Fibroblast of lung (primary cell): ENCODE measurements around the gene SRPX2. TPM values are rescaled to one million over a fixed set of nuclear protein-coding genes. Genes with fewer than 3 reads are reported as not detected.

Experiments
- DNase-seq, 2 donors: peaks; one replicate each; pipeline versions ENCODE4 v3.0.0 to v3.0.0-alpha.2; 2010; ENCODE audit warnings: low read depth in 2 of 2
- H2AFZ ChIP-seq: 2 replicates; pipeline ENCODE4 v1.5.1; 2012; ENCODE audit warnings: low read length, control low read depth, inconsistent platforms
- H3K27ac ChIP-seq: 2 replicates; pipeline ENCODE4 v1.5.1; 2011; ENCODE audit warnings: low read length, control low read depth; ENCODE audit not compliant: insufficient read depth
- H3K27me3 ChIP-seq: 2 replicates; pipeline ENCODE4 v1.5.1; 2011; ENCODE audit warnings: mild to moderate bottlenecking, low read length; ENCODE audit not compliant: control insufficient read depth, insufficient read depth
- H3K36me3 ChIP-seq: 2 replicates; pipeline ENCODE4 v1.5.1; 2011; ENCODE audit warnings: low read length; ENCODE audit not compliant: control insufficient read depth, insufficient read depth
- H3K4me1 ChIP-seq: 2 replicates; pipeline ENCODE4 v1.5.1; 2011; ENCODE audit warnings: low read length; ENCODE audit not compliant: control insufficient read depth, insufficient read depth; ENCODE audit errors: extremely low read depth
- H3K4me2 ChIP-seq: 2 replicates; pipeline ENCODE4 v1.5.1; 2011; ENCODE audit warnings: low read length, control low read depth; ENCODE audit not compliant: insufficient read depth; ENCODE audit errors: extremely low read depth
- H3K4me3 ChIP-seq, 4 experiments: fragments of 200-600 bp in 1 of 4; sonication (generic) in 1 of 4; replicated peaks in 1 of 4; 2 replicates each; pipeline ENCODE4 v1.5.1; 2011 to 2016; ENCODE audit warnings: low read length in 4 of 4, low read depth in 3 of 4, mild to moderate bottlenecking in 3 of 4, control low read depth in 2 of 4, inconsistent platforms in 1 of 4, mixed read lengths in 1 of 4; ENCODE audit not compliant: insufficient read depth in 1 of 4; ENCODE audit errors: control extremely low read depth in 1 of 4
- H3K79me2 ChIP-seq: 2 replicates; pipeline ENCODE4 v1.5.1; 2012; ENCODE audit warnings: mild to moderate bottlenecking, low read length, inconsistent platforms; ENCODE audit not compliant: control insufficient read depth, insufficient read depth
- H3K9ac ChIP-seq: 2 replicates; pipeline ENCODE4 v1.5.1; 2011; ENCODE audit warnings: mild to moderate bottlenecking, low read length, control low read depth; ENCODE audit not compliant: insufficient read depth
- H3K9me3 ChIP-seq: 2 replicates; pipeline ENCODE4 v1.5.1; 2012; ENCODE audit warnings: low read depth, low read length; ENCODE audit not compliant: control insufficient read depth, insufficient read depth
- H4K20me1 ChIP-seq: 2 replicates; pipeline ENCODE4 v1.5.1; 2011; ENCODE audit warnings: low read length; ENCODE audit not compliant: control insufficient read depth, insufficient read depth; ENCODE audit errors: extremely low read depth
- EZH2 ChIP-seq: IDR thresholded peaks from 2 replicates; pipeline ENCODE4 v1.5.1; 2012; ENCODE audit warnings: low read length, control low read depth, mild to moderate bottlenecking; ENCODE audit errors: missing control alignments
- polyA plus RNA-seq, 2 donors: library from polyadenylated mRNA; depleted of rRNA in 1 of 2; stranded (reverse) in 1 of 2; unstranded in 1 of 2; fragments of >200 nt; gene quantifications; 2 replicates each; pipeline ENCODE4 v1.2.1, GENCODE V29; 2011 to 2012; ENCODE audit warnings: missing spikeins in 1 of 2
- total RNA-seq: library from RNA; depleted of rRNA; stranded (reverse); fragments of >200 nt; gene quantifications from 2 replicates; pipeline ENCODE4 v1.2.1, GENCODE V29; 2014
- TF ChIP-seq, protein P1 (sequence below), 2 donors: IDR thresholded peaks in 1 of 2; conservative IDR thresholded peaks in 1 of 2; 1 replicate in 1 of 2; 2 replicates in 1 of 2; pipeline ENCODE4 v1.5.1; 2011 to 2012; ENCODE audit warnings: low read length in 2 of 2, control low read depth in 1 of 2, inconsistent platforms in 1 of 2, low read depth in 1 of 2, mild to moderate bottlenecking in 1 of 2

The SRPX2 gene
- total and polyA plus RNA-seq, 2 donors (not counting 1 experiment from before 2014, with no cell fraction given), result 18.2 to 77.6 TPM

DNA sequence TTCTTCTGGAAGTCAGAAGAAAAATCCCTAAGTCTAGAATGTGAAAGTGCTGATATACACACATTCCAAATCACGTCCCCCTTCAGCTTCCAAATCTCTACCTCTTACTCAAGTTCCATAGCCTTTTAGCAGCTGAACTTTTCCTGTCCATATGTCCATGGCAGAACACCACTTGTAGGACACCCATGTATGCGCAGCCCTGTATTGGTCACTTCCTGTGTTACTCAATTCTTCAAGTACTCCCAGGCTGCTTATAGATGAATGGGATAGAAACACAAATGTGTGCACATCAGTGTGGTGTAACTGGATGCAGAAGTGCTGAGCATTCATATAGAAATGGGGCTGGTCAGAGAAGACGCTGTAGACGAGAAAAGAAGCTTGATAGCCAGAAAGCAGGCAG lies 18.8 kb downstream of the SRPX2 start:
- H2AFZ ChIP-seq, result no peak overlapping the region
- no peaks in the 10 kb centered on the region for H3K9me3 ChIP-seq
- no peak overlapping the region for H3K4me3 ChIP-seq
- TF ChIP-seq, protein P1, sequence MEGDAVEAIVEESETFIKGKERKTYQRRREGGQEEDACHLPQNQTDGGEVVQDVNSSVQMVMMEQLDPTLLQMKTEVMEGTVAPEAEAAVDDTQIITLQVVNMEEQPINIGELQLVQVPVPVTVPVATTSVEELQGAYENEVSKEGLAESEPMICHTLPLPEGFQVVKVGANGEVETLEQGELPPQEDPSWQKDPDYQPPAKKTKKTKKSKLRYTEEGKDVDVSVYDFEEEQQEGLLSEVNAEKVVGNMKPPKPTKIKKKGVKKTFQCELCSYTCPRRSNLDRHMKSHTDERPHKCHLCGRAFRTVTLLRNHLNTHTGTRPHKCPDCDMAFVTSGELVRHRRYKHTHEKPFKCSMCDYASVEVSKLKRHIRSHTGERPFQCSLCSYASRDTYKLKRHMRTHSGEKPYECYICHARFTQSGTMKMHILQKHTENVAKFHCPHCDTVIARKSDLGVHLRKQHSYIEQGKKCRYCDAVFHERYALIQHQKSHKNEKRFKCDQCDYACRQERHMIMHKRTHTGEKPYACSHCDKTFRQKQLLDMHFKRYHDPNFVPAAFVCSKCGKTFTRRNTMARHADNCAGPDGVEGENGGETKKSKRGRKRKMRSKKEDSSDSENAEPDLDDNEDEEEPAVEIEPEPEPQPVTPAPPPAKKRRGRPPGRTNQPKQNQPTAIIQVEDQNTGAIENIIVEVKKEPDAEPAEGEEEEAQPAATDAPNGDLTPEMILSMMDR (conservative IDR thresholded peaks at IDR 0.05 in 1 of 2, IDR thresholded peaks at IDR 0.05 in 1 of 2; ENCODE audit: low read depth in 1 of 2, low read length in 2 of 2), result no peak
- TF ChIP-seq EZH2, result no peak
- peak; percentile 12 to 53 for DNase-seq
- no peaks in the 10 kb centered on the region for H3K27me3 ChIP-seq
- no peak overlapping the region for H3K9ac ChIP-seq
- no peak overlapping the region for H3K27ac ChIP-seq
- no peaks in the 10 kb centered on the region for H3K79me2 ChIP-seq
- no peaks in the 10 kb centered on the region for H4K20me1 ChIP-seq
- peaks cover 1% of the 10 kb centered on the region for H3K36me3 ChIP-seq
- H3K4me1 ChIP-seq, result peaks cover 4% of the 10 kb centered on the region
- no peak overlapping the region for H3K4me2 ChIP-seq

DNA sequence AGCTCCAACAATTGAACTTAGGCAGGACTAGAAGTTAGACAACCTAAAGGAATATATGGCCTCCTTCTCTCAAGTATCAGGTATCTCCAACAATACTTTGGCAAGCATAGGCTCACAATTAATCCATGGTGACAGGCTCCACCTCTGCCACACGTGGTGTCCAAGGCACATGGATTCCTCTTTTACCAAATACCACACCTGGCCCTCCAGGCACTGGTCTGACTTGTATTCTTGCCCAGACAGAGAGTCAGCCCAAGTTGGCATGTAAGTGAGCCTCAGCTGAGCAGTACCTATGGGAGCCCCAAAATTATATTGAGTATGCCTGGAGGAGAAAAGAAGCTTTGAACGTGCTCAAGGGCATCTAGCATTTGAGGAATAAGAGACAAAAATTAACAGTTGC lies 19.6 kb downstream of the SRPX2 start:
- H3K4me3 ChIP-seq, result no peak overlapping the region
- no peak overlapping the region for H3K4me2 ChIP-seq
- H4K20me1 ChIP-seq, result no peaks in the 10 kb centered on the region
- no peaks in the 10 kb centered on the region for H3K79me2 ChIP-seq
- H2AFZ ChIP-seq, result no peak overlapping the region
- no peaks in the 10 kb centered on the region for H3K27me3 ChIP-seq
- H3K4me1 ChIP-seq, result peaks cover 4% of the 10 kb centered on the region
- no peaks in the 10 kb centered on the region for H3K9me3 ChIP-seq
- H3K36me3 ChIP-seq, result peaks cover 1% of the 10 kb centered on the region
- H3K27ac ChIP-seq, result no peak overlapping the region
- DNase-seq, result no peak
- H3K9ac ChIP-seq, result no peak overlapping the region
- TF ChIP-seq, protein P1 (conservative IDR thresholded peaks at IDR 0.05 in 1 of 2, IDR thresholded peaks at IDR 0.05 in 1 of 2; ENCODE audit: low read depth in 1 of 2, low read length in 2 of 2), result no peak
- TF ChIP-seq EZH2, result no peak

DNA sequence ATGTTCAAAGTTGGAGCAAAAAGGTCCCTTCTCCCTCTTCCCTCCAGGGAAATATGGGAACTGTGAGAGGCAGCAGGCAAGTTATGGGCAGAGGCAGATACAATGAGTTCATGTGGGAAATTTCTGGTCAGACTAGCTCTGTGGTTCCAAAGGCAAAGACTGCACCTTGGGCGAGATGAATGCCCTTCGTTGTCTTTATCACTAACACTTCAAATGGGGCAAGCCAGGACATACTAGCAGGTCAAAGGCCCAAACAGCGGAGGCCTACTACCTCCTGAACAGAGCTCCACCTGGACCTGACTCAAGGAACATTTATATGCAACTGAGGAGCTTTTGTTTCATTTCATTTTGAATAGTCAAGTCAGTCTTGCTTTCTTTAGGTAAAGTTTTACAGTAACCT lies 29.0 kb downstream of the SRPX2 start:
- no peaks in the 10 kb centered on the region for H3K79me2 ChIP-seq
- H3K4me2 ChIP-seq, result no peak overlapping the region
- no peak for DNase-seq
- H3K4me1 ChIP-seq, result peaks cover 7% of the 10 kb centered on the region
- TF ChIP-seq EZH2, result no peak
- TF ChIP-seq, protein P1 (conservative IDR thresholded peaks at IDR 0.05 in 1 of 2, IDR thresholded peaks at IDR 0.05 in 1 of 2; ENCODE audit: low read depth in 1 of 2, low read length in 2 of 2), result no peak
- H3K27ac ChIP-seq, result peak overlapping the region; percentile 31
- no peaks in the 10 kb centered on the region for H3K27me3 ChIP-seq
- H2AFZ ChIP-seq, result no peak overlapping the region
- no peaks in the 10 kb centered on the region for H4K20me1 ChIP-seq
- H3K36me3 ChIP-seq, result no peaks in the 10 kb centered on the region
- H3K9me3 ChIP-seq, result no peaks in the 10 kb centered on the region
- no peak overlapping the region for H3K4me3 ChIP-seq
- H3K9ac ChIP-seq, result no peak overlapping the region
